SKM-1 treated with dmso at 0.1 percent for 144 hours (cell line): ENCODE results near the gene TMCO1.
"Not testable (repeated sequence)": the region's sequence is repeated elsewhere in the genome, so short reads cannot be mapped to it uniquely, and the experiment has no call there.

Source experiments
- DNase-seq: peaks from one replicate; lab custom pipeline; 2025; ENCODE audit not compliant: unreplicated experiment; lab: John Stamatoyannopoulos, UW

TMCO1 gene

GRCh38 chr1:165688046-165688445 is 80.6 kb downstream of the TMCO1 start:
- DNase-seq: no peak

- no peak for DNase-seq
Measured at GRCh38 chr1:165686971-165687433, 81.7 kb downstream of the TMCO1 start.

DNA sequence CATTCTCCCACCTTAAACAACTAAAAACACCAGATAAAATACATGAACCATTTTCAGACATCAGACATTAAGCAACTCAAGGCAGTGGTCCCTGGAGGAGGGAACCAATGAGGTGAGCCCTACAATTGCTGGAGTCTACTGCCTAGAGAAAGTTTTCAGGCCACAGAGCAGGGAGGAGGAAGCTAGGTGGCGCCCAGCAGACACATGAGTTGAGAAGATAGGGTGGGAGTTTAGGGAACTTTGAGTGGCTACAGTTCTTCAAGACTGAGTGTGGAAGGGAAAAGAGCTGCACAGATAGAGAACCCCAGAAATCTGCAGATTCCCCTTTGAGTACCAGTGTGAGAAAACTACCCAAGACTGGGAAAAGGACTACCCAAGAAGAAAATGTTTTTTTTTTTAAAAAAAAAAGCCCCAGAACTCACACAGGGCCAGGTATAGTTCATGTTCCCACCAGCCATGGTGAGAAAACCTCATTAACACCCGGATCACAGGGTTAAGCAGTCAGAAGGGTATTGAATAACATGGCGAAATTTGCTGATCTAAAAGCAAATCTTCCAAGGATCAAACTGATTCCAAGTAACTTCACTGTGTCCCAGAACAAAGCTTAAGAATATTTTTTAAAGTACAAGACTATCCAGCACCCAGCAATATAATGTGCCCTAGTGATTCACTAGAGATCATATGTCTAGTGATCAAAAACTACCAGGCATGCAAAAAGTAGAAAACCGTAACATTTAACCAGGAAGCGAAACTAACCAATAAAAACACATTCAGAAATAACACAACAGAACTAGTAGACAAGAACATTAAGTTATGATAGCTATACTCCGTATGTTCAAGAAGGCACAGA is 82.3 kb downstream of the TMCO1 start:
- peak; percentile 42 for DNase-seq

DNA sequence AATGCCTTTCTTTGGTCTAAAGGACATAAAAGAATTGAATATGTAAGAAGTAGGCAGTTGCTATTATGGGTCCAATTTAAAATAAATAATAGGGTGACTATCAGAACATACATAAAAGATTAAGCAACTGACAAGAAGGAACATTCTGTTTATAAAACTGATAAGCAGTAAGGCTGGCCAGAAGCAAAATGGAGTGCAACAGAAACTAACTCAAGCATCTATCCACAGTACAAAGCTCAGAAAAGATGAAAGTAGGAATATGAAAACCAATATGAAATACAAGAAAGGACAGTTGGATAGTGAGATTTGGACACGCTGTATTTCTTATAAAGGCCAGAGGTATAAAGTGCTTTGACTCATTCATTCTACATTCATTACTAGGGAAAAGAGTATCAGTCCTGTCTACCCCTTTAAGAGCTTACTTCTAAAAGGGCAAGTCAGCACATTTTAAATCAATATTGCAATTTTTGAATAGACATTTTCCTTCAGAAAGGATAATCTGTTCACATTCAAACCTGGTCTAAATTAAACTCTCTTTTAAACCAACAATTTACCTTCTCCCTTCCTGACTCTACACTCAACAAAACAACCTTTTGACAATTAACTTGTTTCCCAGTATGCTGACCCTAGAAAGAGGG is 84.7 kb downstream of the TMCO1 start:
- DNase-seq: no peak

- not testable (repeated sequence) for DNase-seq
Measured at GRCh38 chr1:165680773-165681172, 87.9 kb downstream of the TMCO1 start.

GRCh38 chr1:165680303-165680702 is 88.4 kb downstream of the TMCO1 start:
- no peak for DNase-seq

GRCh38 chr1:165679282-165680036 is 89.2 kb downstream of the TMCO1 start:
- no peak for DNase-seq

DNA sequence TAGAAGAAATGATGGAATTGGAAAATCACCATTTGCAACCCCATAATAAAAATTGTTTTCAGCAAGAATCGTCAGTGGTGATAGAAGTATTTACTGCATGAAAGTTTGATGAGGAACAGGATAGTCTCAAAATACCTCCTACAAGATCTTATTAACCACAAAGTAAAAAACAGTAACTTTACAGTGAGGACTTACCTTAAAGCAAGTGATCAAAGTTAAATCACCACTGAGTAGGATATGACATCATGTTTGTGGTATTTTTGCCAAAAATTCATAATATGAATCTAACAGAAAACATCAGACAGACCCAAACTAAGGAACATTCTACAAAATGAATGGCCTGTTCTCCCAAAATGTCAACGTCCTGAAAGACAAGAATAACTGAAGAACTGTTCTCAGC is 90.2 kb downstream of the TMCO1 start:
- no peak for DNase-seq
